ENCODE measurements around the gene PRR5L.

DNA sequence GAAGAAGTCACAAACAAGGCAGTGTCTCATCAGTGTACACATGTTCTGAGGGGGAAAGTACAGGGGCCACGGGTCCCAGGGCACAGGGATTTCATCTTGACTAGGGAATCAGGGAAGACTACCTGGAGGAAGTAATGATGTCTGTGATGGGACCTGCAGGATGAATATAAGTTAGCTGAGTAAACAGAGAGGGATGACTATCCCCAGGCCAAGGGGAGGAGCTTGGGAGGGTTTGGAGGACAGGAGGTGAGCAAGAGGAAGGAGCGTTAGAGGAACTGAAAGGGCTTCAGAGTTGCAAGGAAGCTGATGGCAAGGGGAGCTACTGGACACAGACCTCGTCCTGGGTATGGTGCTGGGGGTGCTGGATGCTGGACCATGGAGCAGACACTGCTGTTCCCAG, 157.6 kb downstream of the PRR5L start:
- no peak for TF ChIP-seq POLR2A (IDR thresholded peaks at IDR 0.05; ENCODE audit: low read length)
- TF ChIP-seq GATA1 (IDR thresholded peaks at IDR 0.05; ENCODE audit: low read depth, low read length): no peak

Data from erythroblast (primary cell).